Measurements from ENCODE around the gene UNC45B. TPM values are rescaled to one million over a fixed set of nuclear protein-coding genes. Genes with fewer than 3 reads are reported as not detected.

Gene UNC45B
- polyA plus RNA-seq, 1 donor (not counting 4 experiments of a cell fraction or from before 2014, with no cell fraction given): 0.03 TPM

DNA sequence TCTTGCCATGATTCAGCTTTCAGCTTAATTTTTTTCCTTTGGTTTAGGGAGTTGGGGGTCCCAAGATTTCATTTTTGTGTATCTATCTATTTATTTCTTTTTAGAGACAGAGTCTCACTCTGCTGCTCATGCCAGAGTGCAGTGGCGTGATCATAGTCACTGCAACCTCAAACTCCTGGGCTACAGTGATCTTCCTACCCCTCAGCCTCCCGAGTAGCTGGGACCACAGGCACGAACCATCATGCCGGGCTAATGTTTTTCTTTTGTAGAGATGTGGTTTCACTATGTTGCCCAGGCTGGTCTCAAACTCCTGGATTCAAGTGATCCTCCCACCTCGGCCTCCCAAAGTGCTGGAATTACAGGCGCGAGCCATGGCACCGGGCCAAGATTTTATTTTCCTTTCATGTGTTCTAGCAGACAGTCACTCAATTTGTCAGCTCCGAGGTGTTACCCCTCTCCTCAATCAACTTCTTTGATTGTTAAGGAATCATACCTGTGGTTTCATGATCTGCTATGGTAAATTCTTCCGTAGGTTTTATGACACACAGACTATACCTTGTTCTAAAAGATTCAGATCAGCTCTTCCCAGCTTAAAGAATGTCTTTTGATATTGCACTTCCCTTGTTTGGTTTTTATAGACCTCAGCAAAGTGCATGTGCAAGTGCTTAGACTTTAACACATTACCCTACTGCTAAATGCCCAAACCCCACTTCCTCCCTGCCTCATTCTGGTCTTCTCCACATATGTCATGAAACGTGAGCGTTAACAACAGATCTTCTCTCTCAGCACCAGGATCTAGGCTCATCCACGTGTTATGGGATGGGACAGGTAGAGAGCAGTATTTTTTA is 13.0 kb downstream of the UNC45B start:
- H3K4me2 ChIP-seq (ENCODE audit: control insufficient read depth, extremely low read depth, insufficient read depth, low read depth, low read length): peak overlapping the region; percentile 38
- H3K4me1 ChIP-seq (ENCODE audit: control insufficient read depth, extremely low read depth, insufficient read depth, low read length): peaks cover 29% of the 10 kb centered on the region
- FAIRE-seq (peak; percentile 13), DNase-seq (ENCODE audit: low read depth, low spot score) (no peak)
- peak overlapping the region; percentile 7 for H3K9ac ChIP-seq (ENCODE audit: control insufficient read depth, extremely low read depth, insufficient read depth, low read length)
- H3K27me3 ChIP-seq (ENCODE audit: control insufficient read depth, extremely low read depth, insufficient read depth, low read length): no peaks in the 10 kb centered on the region
- H3K36me3 ChIP-seq (ENCODE audit: control insufficient read depth in 2 of 2, extremely low read depth in 1 of 2, insufficient read depth in 2 of 2, low read length in 2 of 2): no peaks in the 10 kb centered on the region
- no peaks in the 10 kb centered on the region for H3K9me3 ChIP-seq (ENCODE audit: control insufficient read depth, low read depth, low read length)
- H3K27ac ChIP-seq (ENCODE audit: control insufficient read depth, insufficient read depth, low read length): no peak overlapping the region
- no peaks in the 10 kb centered on the region for H3K79me2 ChIP-seq (ENCODE audit: control insufficient read depth, insufficient read depth, low read length)
- TF ChIP-seq, protein P1, sequence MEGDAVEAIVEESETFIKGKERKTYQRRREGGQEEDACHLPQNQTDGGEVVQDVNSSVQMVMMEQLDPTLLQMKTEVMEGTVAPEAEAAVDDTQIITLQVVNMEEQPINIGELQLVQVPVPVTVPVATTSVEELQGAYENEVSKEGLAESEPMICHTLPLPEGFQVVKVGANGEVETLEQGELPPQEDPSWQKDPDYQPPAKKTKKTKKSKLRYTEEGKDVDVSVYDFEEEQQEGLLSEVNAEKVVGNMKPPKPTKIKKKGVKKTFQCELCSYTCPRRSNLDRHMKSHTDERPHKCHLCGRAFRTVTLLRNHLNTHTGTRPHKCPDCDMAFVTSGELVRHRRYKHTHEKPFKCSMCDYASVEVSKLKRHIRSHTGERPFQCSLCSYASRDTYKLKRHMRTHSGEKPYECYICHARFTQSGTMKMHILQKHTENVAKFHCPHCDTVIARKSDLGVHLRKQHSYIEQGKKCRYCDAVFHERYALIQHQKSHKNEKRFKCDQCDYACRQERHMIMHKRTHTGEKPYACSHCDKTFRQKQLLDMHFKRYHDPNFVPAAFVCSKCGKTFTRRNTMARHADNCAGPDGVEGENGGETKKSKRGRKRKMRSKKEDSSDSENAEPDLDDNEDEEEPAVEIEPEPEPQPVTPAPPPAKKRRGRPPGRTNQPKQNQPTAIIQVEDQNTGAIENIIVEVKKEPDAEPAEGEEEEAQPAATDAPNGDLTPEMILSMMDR (optimal IDR thresholded peaks at IDR 0.05 in 1 of 3, IDR thresholded peaks at IDR 0.05 in 1 of 3, conservative IDR thresholded peaks at IDR 0.05 in 1 of 3; ENCODE audit: extremely low read depth in 1 of 3, insufficient read depth in 2 of 3, low read length in 3 of 3): no peak
- no peak for TF ChIP-seq EZH2 (IDR thresholded peaks at IDR 0.05; ENCODE audit: low read length)
- no peaks in the 10 kb centered on the region for H3K9me1 ChIP-seq (ENCODE audit: control insufficient read depth, extremely low read depth, insufficient read depth, low read length)
- H4K20me1 ChIP-seq (ENCODE audit: control insufficient read depth, extremely low read depth, insufficient read depth, low read length): no peaks in the 10 kb centered on the region
- H3K4me3 ChIP-seq (ENCODE audit: control insufficient read depth in 2 of 3, extremely low read depth in 1 of 3, insufficient read depth in 2 of 3, low read depth in 1 of 3, low read length in 3 of 3): no peak overlapping the region
- dilution Hi-C loops (cut with MboI; ENCODE audit: extremely low pct_ligation_motif_present, low sequenced_read_pairs): no loop called here
- no peak overlapping the region for H2AFZ ChIP-seq (ENCODE audit: control insufficient read depth, low read length)

DNA sequence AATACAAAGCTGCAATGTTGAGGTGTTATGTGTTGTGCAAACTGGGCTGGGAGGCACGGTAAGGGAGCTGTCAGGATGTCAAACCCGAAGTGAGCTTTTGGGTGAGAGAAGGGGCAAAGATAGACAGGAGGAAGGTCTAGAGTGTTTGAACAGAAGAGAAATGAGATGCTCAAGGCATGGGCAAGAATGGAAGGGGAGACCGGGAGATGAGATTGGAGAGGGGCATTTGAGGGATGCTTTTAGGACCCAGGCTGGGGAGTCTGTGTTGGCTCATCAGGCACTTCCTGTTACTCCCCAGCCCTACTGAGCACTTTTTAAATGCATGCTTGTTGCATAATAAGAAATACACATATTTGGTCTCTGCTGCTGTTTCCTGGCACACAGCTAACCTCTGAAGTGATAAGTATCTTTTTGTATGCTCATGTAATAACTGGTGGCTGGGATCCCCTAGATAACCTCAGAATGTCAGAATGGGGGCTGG is 13.7 kb downstream of the UNC45B start:
- Histone ChIP-seq H4K20me1 (ENCODE audit: control insufficient read depth, extremely low read depth, insufficient read depth, low read length) (no peaks in the 10 kb centered on the region), H3K4me2 (ENCODE audit: control insufficient read depth, extremely low read depth, insufficient read depth, low read depth, low read length) (peak overlapping the region; percentile 38), H3K9me1 (ENCODE audit: control insufficient read depth, extremely low read depth, insufficient read depth, low read length) (no peaks in the 10 kb centered on the region), H3K4me3 (ENCODE audit: control insufficient read depth in 2 of 3, extremely low read depth in 1 of 3, insufficient read depth in 2 of 3, low read depth in 1 of 3, low read length in 3 of 3) (no peak overlapping the region), H3K27me3 (ENCODE audit: control insufficient read depth, extremely low read depth, insufficient read depth, low read length) (no peaks in the 10 kb centered on the region), H3K27ac (ENCODE audit: control insufficient read depth, insufficient read depth, low read length) (no peak overlapping the region), H3K36me3 (ENCODE audit: control insufficient read depth in 2 of 2, extremely low read depth in 1 of 2, insufficient read depth in 2 of 2, low read length in 2 of 2) (no peaks in the 10 kb centered on the region), H2AFZ (ENCODE audit: control insufficient read depth, low read length) (peak overlapping the region; percentile 16), H3K9ac (ENCODE audit: control insufficient read depth, extremely low read depth, insufficient read depth, low read length) (no peak overlapping the region), H3K4me1 (ENCODE audit: control insufficient read depth, extremely low read depth, insufficient read depth, low read length) (peaks cover 31% of the 10 kb centered on the region), H3K9me3 (ENCODE audit: control insufficient read depth, low read depth, low read length) (no peaks in the 10 kb centered on the region), H3K79me2 (ENCODE audit: control insufficient read depth, insufficient read depth, low read length) (no peaks in the 10 kb centered on the region)
- DNase-seq (ENCODE audit: low read depth, low spot score): no peak
- FAIRE-seq: peak; percentile 67
- TF ChIP-seq, protein P1 (optimal IDR thresholded peaks at IDR 0.05 in 1 of 3, IDR thresholded peaks at IDR 0.05 in 1 of 3, conservative IDR thresholded peaks at IDR 0.05 in 1 of 3; ENCODE audit: extremely low read depth in 1 of 3, insufficient read depth in 2 of 3, low read length in 3 of 3): no peak
- no peak for TF ChIP-seq EZH2 (IDR thresholded peaks at IDR 0.05; ENCODE audit: low read length)
- dilution Hi-C loops (cut with MboI; ENCODE audit: extremely low pct_ligation_motif_present, low sequenced_read_pairs): no loop called here
